Central memory CD8-positive, alpha-beta T cell (primary cell): Measurements from ENCODE around the gene KIF4A.
"Not testable (repeated sequence)": the region's sequence is repeated elsewhere in the genome, so short reads cannot be mapped to it uniquely, and the experiment has no call there.

Experiments used
- ATAC-seq: fragments of 150-1000 bp; cut with Tn5 transposase; replicated peaks from 2 replicates; pipeline ENCODE4 v1.10.0; 2022; ENCODE audit warnings: mild to moderate bottlenecking, moderate FRiP score, moderate number of reproducible peaks; ENCODE audit not compliant: poor library complexity, severe bottlenecking; ENCODE audit errors: extremely low read depth
- DNase-seq, 2 donors: peaks; one replicate each; pipeline ENCODE4 v3.0.0; 2021; ENCODE audit warnings: low spot score in 2 of 2
- H3K27ac Mint-ChIP-seq: one replicate; pipeline ENCODE4 v1.8.0; 2022; ENCODE audit warnings: low read depth, mild to moderate bottlenecking, moderate library complexity, mixed read lengths
- H3K27me3 Mint-ChIP-seq: one replicate; pipeline ENCODE4 v1.8.0; 2022; ENCODE audit warnings: mixed read lengths
- H3K36me3 Mint-ChIP-seq: one replicate; pipeline ENCODE4 v1.8.0; 2022; ENCODE audit warnings: mild to moderate bottlenecking, moderate library complexity, mixed read lengths; ENCODE audit not compliant: insufficient read depth
- H3K4me1 Mint-ChIP-seq: one replicate; pipeline ENCODE4 v1.8.0; 2022; ENCODE audit warnings: mixed read lengths
- H3K4me3 Mint-ChIP-seq: one replicate; pipeline ENCODE4 v1.8.0; 2022; ENCODE audit warnings: mild to moderate bottlenecking, moderate library complexity, mixed read lengths
- H3K9me3 Mint-ChIP-seq: one replicate; pipeline ENCODE4 v1.8.0; 2022; ENCODE audit warnings: mixed read lengths

Gene KIF4A

GRCh38 chrX:70301716-70302115, 11.8 kb downstream of the KIF4A start:
- DNase-seq (no peak), ATAC-seq (no peak)
- Mint-ChIP-seq H3K36me3 (peaks cover 1% of the 10 kb centered on the region), H3K4me1 (no peaks in the 10 kb centered on the region), H3K27me3 (no peaks in the 10 kb centered on the region), H3K9me3 (no peaks in the 10 kb centered on the region), H3K27ac (no peak overlapping the region), H3K4me3 (no peak overlapping the region)

GRCh38 chrX:70313503-70313902, 23.6 kb downstream of the KIF4A start:
- peak overlapping the region; percentile 87 for H3K27ac Mint-ChIP-seq
- no peak for ATAC-seq
- no peaks in the 10 kb centered on the region for H3K9me3 Mint-ChIP-seq
- H3K36me3 Mint-ChIP-seq, result no peaks in the 10 kb centered on the region
- H3K27me3 Mint-ChIP-seq, result no peaks in the 10 kb centered on the region
- DNase-seq, result no peak
- H3K4me1 Mint-ChIP-seq, result no peaks in the 10 kb centered on the region
- no peak overlapping the region for H3K4me3 Mint-ChIP-seq

GRCh38 chrX:70322784-70323183, 32.9 kb downstream of the KIF4A start:
- H3K27me3 Mint-ChIP-seq, result no peaks in the 10 kb centered on the region
- H3K27ac Mint-ChIP-seq, result no peak overlapping the region
- no peak overlapping the region for H3K4me3 Mint-ChIP-seq
- no peaks in the 10 kb centered on the region for H3K9me3 Mint-ChIP-seq
- ATAC-seq (no peak), DNase-seq (no peak)
- no peaks in the 10 kb centered on the region for H3K36me3 Mint-ChIP-seq
- no peaks in the 10 kb centered on the region for H3K4me1 Mint-ChIP-seq

GRCh38 chrX:70323628-70324027, 33.7 kb downstream of the KIF4A start:
- H3K27me3 Mint-ChIP-seq, DNase-seq, H3K36me3 Mint-ChIP-seq, ATAC-seq, H3K27ac Mint-ChIP-seq, H3K4me1 Mint-ChIP-seq, H3K9me3 Mint-ChIP-seq, H3K4me3 Mint-ChIP-seq: not testable (repeated sequence)

GRCh38 chrX:70324326-70324725, 34.4 kb downstream of the KIF4A start:
- no peak for ATAC-seq
- no peak overlapping the region for H3K4me3 Mint-ChIP-seq

GRCh38 chrX:70331161-70331560, 41.3 kb downstream of the KIF4A start:
- no peaks in the 10 kb centered on the region for H3K9me3 Mint-ChIP-seq

More at GRCh38 chrX:70324326-70324725, 34.4 kb downstream of the KIF4A start:
- Mint-ChIP-seq H3K27ac (no peak overlapping the region), H3K9me3 (no peaks in the 10 kb centered on the region), H3K27me3 (no peaks in the 10 kb centered on the region), H3K36me3 (no peaks in the 10 kb centered on the region), H3K4me1 (no peaks in the 10 kb centered on the region)
- no peak for DNase-seq

GRCh38 chrX:70332600-70332999, 42.7 kb downstream of the KIF4A start:
- Mint-ChIP-seq H3K4me1 (no peaks in the 10 kb centered on the region), H3K27ac (no peak overlapping the region), H3K36me3 (no peaks in the 10 kb centered on the region), H3K9me3 (no peaks in the 10 kb centered on the region), H3K27me3 (no peaks in the 10 kb centered on the region), H3K4me3 (no peak overlapping the region)
- ATAC-seq (no peak), DNase-seq (no peak)

More at GRCh38 chrX:70331161-70331560, 41.3 kb downstream of the KIF4A start:
- ATAC-seq, result no peak
- Mint-ChIP-seq H3K27ac (no peak overlapping the region), H3K36me3 (no peaks in the 10 kb centered on the region), H3K4me3 (no peak overlapping the region), H3K4me1 (no peaks in the 10 kb centered on the region), H3K27me3 (no peaks in the 10 kb centered on the region)
- DNase-seq, result no peak

GRCh38 chrX:70336767-70337166, 46.9 kb downstream of the KIF4A start:
- no peak for DNase-seq
- Mint-ChIP-seq H3K9me3 (no peaks in the 10 kb centered on the region), H3K27me3 (no peaks in the 10 kb centered on the region), H3K4me3 (no peak overlapping the region), H3K27ac (no peak overlapping the region), H3K36me3 (no peaks in the 10 kb centered on the region), H3K4me1 (no peaks in the 10 kb centered on the region)
- no peak for ATAC-seq

GRCh38 chrX:70338290-70338689, 48.4 kb downstream of the KIF4A start:
- DNase-seq (no peak), ATAC-seq (no peak)
- H3K4me1 Mint-ChIP-seq, result no peaks in the 10 kb centered on the region
- no peaks in the 10 kb centered on the region for H3K27me3 Mint-ChIP-seq
- no peak overlapping the region for H3K4me3 Mint-ChIP-seq
- H3K9me3 Mint-ChIP-seq, result no peaks in the 10 kb centered on the region
- H3K27ac Mint-ChIP-seq, result no peak overlapping the region
- no peaks in the 10 kb centered on the region for H3K36me3 Mint-ChIP-seq

- no peaks in the 10 kb centered on the region for H3K36me3 Mint-ChIP-seq
- no peaks in the 10 kb centered on the region for H3K27me3 Mint-ChIP-seq
- H3K4me3 Mint-ChIP-seq, result no peak overlapping the region
- ATAC-seq (no peak), DNase-seq (no peak)
- no peaks in the 10 kb centered on the region for H3K9me3 Mint-ChIP-seq
- H3K27ac Mint-ChIP-seq, result no peak overlapping the region
- H3K4me1 Mint-ChIP-seq, result no peaks in the 10 kb centered on the region
These were observed 53.5 kb downstream of the KIF4A start for GRCh38 chrX:70343435-70343834.

GRCh38 chrX:70346418-70347070, 56.6 kb downstream of the KIF4A start:
- no peaks in the 10 kb centered on the region for H3K36me3 Mint-ChIP-seq
- H3K9me3 Mint-ChIP-seq, result no peaks in the 10 kb centered on the region
- no peaks in the 10 kb centered on the region for H3K4me1 Mint-ChIP-seq
- H3K27ac Mint-ChIP-seq, result no peak overlapping the region
- DNase-seq, result no peak
- no peak overlapping the region for H3K4me3 Mint-ChIP-seq
- no peaks in the 10 kb centered on the region for H3K27me3 Mint-ChIP-seq
- no peak for ATAC-seq

- H3K9me3 Mint-ChIP-seq, ATAC-seq, H3K27me3 Mint-ChIP-seq, H3K4me3 Mint-ChIP-seq, DNase-seq, H3K4me1 Mint-ChIP-seq, H3K36me3 Mint-ChIP-seq, H3K27ac Mint-ChIP-seq: not testable (repeated sequence)
These were observed 58.9 kb downstream of the KIF4A start for GRCh38 chrX:70348825-70349224.

- not testable (repeated sequence) for DNase-seq, H3K27ac Mint-ChIP-seq, ATAC-seq, H3K4me1 Mint-ChIP-seq, H3K36me3 Mint-ChIP-seq, H3K27me3 Mint-ChIP-seq, H3K9me3 Mint-ChIP-seq, H3K4me3 Mint-ChIP-seq
These were observed 59.6 kb downstream of the KIF4A start for GRCh38 chrX:70349367-70350125.
